HFF-Myc (cell line): Measurements from ENCODE around the gene CEP85.

Experiments used
- DNase-seq: peaks from one replicate; pipeline ENCODE4 v3.0.0-alpha.2; 2011; ENCODE audit warnings: low read depth; ENCODE audit errors: extremely low read depth
- H3K4me3 ChIP-seq: replicated peaks from 2 replicates; pipeline ENCODE4 v1.5.1; 2011; ENCODE audit warnings: low read depth, mild to moderate bottlenecking, control low read depth, low read length
- TF ChIP-seq, protein P1 (sequence below): IDR thresholded peaks from 2 replicates; pipeline ENCODE4 v1.5.1; 2012; ENCODE audit warnings: mild to moderate bottlenecking, low read depth, low read length, control low read depth; ENCODE audit errors: missing control alignments

Gene CEP85

DNA sequence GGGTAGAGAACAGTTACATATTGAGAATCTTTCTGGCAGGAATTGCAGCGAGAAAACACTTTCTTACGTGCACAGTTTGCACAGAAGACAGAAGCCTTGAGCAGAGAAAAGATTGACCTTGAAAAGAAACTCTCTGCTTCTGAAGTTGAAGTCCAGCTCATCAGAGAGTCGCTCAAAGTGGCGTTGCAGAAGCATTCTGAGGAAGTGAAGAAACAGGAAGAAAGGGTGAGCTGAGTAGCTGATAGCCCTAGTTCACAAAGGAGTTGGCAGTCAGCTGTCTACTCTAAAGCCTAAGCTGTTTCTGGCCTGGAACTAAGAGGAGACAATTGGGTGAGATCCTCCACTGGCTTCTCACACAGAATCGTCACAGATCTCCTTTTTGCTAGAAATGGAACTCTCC, 25.6 kb downstream of the CEP85 start:
- DNase-seq = no peak

DNA sequence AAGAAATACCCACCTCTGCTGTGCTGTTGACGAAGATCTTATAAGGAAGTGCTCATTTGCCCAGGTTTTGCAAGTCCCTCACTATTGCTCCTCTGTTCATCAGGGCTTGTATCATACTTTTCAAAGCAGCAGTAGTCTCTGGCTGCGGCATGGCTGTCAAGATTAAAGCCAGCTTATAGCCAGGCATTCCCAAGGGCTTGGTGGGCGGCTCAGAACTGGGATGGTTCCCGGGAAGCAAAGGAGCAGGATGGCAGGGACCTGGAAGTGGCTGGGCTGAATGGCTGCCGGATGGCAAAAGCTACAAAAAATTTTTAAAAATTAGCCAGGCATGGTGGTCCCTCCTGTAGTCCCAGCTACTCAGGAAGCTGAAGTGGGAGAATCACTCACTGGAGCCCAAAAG, 29.2 kb downstream of the CEP85 start:
- no peak overlapping the region for H3K4me3 ChIP-seq
- no peak for DNase-seq
- TF ChIP-seq, protein P1, sequence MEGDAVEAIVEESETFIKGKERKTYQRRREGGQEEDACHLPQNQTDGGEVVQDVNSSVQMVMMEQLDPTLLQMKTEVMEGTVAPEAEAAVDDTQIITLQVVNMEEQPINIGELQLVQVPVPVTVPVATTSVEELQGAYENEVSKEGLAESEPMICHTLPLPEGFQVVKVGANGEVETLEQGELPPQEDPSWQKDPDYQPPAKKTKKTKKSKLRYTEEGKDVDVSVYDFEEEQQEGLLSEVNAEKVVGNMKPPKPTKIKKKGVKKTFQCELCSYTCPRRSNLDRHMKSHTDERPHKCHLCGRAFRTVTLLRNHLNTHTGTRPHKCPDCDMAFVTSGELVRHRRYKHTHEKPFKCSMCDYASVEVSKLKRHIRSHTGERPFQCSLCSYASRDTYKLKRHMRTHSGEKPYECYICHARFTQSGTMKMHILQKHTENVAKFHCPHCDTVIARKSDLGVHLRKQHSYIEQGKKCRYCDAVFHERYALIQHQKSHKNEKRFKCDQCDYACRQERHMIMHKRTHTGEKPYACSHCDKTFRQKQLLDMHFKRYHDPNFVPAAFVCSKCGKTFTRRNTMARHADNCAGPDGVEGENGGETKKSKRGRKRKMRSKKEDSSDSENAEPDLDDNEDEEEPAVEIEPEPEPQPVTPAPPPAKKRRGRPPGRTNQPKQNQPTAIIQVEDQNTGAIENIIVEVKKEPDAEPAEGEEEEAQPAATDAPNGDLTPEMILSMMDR = no peak

More for the DNA sequence above, 25.6 kb downstream of the CEP85 start:
- no peak overlapping the region for H3K4me3 ChIP-seq
- TF ChIP-seq, protein P1 = no peak

DNA sequence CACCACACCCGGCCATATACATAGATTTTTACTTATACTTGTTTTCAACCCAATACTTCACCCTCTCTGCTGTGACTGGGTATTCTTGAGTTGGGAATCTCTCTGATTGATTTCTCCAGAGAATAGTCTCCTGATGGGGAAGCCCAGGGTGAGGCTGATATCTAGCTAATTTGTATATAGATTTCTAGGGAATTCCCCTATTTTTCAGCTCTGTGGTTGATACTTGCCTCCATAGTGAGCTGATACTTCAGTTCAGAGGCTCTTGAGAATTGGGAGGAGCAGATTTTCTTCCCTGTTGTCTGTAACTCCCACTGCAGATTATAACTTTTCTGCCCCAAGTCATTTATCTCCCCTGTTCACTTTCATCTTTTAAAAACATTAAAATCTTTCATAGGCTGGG, 31.4 kb downstream of the CEP85 start:
- TF ChIP-seq, protein P1 = no peak
- H3K4me3 ChIP-seq = no peak overlapping the region
- DNase-seq = no peak

DNA sequence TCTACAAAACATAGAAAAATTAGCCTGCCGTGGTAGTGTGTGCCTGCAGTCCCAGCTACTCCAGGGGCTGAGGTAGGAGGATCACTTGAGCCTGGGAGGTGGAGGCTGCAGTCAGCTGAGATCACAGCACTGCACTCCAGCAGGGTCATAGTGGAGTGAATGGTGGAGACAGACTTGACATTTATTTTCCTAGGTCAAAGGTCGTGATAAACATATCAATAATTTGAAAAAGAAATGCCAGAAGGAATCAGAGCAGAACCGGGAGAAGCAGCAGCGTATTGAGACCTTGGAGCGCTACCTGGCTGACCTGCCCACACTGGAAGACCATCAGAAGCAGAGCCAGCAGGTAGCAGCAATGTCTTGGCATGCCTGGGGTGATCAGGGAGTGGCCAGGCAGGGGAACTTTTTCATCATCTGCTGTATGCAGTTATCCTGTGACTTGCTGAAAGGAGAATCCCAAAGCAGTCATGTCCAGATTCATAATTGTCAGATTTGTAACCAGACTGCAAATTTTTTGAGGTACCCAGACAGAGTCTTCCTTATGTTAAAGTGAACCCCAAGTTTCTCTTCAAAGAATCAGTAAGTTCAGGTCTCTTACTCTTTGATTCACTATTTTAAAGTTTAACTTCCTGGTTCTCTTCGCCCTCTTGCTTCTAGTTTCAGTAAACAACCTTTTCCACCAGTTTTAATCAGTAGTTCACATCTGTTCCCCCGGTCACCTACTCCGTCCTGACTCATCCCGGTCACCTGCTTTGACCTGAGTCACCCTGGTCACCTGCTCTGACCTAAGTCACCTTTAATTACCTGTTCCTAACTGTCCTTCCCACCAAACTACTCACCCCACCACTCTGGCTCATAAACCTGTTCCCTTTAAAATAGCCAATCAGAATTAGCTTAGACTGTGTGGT, 34.5 kb downstream of the CEP85 start:
- DNase-seq = no peak
- TF ChIP-seq, protein P1 = no peak

DNA sequence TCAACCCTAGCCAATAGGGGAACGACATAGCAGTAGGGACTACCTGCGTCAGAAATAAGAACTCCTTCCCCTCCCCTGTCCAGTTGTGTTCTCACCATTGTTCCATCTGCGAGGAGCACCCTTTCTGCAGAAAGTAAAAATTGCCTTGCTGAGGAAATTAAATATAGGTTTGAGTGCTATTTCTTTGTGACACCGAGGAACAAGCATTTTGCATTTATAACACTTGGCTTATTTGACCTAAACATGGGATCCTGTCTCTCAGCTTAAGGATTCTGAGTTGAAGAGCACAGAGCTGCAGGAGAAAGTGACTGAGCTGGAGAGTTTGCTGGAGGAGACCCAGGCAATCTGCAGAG, 35.2 kb downstream of the CEP85 start:
- TF ChIP-seq, protein P1 = no peak

More for the DNA sequence above, 34.5 kb downstream of the CEP85 start:
- H3K4me3 ChIP-seq = no peak overlapping the region

DNA sequence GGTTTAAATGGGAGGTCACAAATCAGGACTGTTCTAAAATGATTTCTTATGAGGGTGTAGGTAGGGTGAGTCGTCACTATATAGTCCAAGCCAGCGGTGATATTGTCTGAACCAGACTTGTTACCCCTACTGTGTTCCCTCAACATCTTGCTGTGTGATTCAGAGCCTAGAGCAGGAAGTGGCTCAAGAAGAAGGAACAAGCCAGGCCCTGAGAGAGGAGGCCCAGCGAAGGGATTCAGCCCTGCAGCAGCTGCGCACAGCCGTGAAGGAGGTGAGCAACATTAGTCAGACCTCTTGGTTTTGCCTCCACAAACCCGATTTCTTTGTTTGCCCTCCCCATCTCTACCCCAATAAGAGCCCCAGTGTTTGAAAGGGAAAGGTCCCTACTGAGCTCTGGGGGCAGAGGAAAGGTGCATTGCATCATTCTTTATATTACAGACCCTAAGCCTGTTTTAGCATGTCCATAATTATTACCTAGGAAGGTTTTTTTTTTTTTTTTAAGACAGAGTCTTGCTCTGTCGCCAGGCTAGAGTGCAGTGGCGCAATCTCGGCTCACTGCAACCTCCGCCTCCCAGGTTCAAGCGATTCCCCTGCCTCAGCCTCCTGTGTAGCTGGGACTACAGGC, 40.9 kb downstream of the CEP85 start:
- no peak overlapping the region for H3K4me3 ChIP-seq
- TF ChIP-seq, protein P1 = no peak
- no peak for DNase-seq

More for the DNA sequence above, 35.2 kb downstream of the CEP85 start:
- no peak overlapping the region for H3K4me3 ChIP-seq
- DNase-seq = no peak
